Nucleus accumbens (tissue), 56 donors: ENCODE results near the gene GAB2.

Experiments used
- DNase-seq, 56 donors: peaks; one replicate each; lab custom pipeline; 2025; lab: John Stamatoyannopoulos, UW

GAB2 gene

DNA sequence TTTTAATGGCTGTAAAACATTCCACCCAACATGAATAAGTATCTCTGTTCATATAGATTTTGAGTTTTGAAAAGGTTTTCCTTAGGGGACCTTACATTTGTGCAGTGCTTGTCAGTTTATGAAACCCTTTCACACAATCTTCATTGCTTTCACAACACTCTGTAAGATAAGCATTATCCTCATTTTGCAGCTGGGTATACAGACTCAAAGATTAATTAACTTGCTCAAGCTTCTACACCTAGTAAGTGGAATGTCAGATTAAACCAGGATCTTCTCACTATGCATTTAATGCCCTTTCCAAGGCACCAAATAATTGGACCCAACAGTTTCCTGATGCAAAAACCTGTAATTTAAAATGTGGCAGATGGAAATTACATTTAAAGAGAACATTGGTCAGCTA lies 11.6 kb upstream of the GAB2 start:
- no peak for DNase-seq

- no peak for DNase-seq
Observed at GRCh38 chr11:78428773-78429172, 11.2 kb upstream of the GAB2 start.

GRCh38 chr11:78428266-78428636 lies 10.6 kb upstream of the GAB2 start:
- DNase-seq = no peak

GRCh38 chr11:78427615-78428265 lies 10.1 kb upstream of the GAB2 start:
- no peak for DNase-seq

DNA sequence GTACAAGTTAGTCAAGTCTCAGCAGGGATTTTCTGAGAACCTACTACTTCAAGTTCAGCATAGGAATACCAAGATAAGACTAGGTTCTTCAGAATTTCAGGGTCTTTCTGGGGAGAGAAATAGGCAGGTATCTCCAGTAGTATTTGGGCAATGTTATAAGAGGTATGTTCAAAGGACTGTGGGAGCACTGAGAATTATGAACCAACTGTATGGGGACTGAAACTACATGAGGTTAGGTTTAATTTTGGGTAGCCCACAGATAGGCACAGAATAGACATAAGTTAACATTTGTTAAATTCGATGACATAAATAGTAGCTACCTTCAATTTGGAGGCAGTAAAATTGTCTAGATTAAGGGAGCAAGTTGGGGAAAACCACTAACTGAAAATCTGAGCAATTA lies 9.2 kb upstream of the GAB2 start:
- DNase-seq = no peak

- DNase-seq = no peak
Observed at GRCh38 chr11:78425399-78426070, 7.9 kb upstream of the GAB2 start.

- no peak for DNase-seq
Observed at GRCh38 chr11:78424334-78425270, 7.0 kb upstream of the GAB2 start.

GRCh38 chr11:78423241-78423640 lies 5.6 kb upstream of the GAB2 start:
- no peak for DNase-seq

DNA sequence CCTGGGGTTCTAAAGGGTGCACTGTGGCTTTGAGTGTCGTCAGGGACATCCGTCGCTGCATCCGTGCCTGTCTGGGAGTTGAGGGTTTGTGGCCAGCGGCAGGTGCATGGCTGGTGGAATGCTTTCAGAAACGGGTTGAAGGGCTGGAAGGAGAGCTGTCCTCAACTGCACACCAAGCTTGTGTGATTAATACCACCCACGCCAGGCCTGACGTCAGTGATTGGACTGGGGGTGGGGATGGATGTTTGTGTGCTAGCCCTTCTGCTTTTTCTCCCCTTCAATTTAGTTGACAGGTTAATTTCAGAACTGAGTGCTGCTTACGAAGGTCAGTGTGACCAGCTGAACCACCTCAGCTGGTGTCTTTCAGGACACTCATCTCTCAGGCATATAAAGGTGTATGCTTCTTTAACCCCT lies 3.2 kb upstream of the GAB2 start:
- peak in 8 of 56 donors; percentile 3 to 36 (median 20) for DNase-seq

DNA sequence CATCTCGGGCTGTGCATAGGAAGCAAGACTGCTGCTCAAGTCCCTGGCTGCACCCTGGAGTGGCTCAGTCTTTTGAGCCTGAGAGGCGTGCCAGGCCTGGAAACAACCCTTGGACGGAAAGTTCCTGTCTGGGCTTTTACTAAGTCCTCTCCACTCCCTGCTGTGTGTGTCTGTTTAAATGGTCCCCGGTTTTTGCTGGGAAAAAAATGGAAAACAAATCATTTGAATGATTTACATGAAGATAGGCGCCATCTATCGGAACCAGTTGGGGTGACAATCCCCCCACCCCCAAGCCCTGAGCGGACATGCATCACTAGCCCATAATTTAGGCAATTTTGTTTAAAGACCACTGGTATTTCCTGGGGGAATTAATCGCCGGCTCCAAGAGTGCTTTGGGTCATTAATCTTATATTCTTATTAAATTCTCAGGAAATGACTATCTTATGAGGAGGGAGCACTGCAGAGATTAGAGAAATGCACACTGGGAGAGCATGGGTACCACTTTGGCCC lies 2.7 kb upstream of the GAB2 start:
- peak in 53 of 56 donors; percentile 3 to 87 (median 56) for DNase-seq

GRCh38 chr11:78419327-78419726 lies 1.7 kb upstream of the GAB2 start:
- DNase-seq = peak in 5 of 56 donors; percentile 3 to 43 (median 16)

DNA sequence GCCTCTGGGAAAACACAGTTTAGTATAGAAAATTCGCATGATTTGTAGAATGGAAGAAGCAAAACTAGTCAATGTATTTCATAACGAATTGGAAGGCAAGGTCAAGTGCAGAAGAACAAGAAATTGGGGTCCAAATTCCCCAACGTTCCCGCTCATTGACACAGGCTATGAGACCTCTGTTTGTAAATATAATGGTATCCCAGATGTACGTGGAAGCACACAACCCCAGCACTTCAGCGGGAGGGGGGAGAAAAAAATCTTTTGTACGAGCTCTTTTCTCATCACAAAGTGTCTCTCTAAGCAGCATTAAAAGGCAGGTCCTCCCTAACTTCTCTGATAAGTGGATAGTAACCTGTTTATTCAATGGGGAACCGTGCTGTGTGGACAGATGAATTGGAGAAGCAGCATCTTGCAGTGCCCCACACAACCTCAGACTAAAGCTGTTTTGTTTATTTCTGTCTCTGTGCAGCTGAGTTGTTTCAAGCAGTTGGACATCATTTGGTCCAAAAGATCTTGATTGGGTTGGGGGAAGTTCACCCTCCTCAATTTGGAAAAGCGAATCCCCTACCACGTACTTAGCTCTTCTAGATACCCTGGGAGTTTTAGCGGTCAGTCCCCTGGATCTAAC lies 1.1 kb upstream of the GAB2 start:
- DNase-seq = peak in 5 of 56 donors; percentile 20 to 42 (median 39)

- DNase-seq = peak in 53 of 56 donors; percentile 18 to 89 (median 69)
Observed at GRCh38 chr11:78417888-78418583, 416 bp upstream of the GAB2 start.

DNA sequence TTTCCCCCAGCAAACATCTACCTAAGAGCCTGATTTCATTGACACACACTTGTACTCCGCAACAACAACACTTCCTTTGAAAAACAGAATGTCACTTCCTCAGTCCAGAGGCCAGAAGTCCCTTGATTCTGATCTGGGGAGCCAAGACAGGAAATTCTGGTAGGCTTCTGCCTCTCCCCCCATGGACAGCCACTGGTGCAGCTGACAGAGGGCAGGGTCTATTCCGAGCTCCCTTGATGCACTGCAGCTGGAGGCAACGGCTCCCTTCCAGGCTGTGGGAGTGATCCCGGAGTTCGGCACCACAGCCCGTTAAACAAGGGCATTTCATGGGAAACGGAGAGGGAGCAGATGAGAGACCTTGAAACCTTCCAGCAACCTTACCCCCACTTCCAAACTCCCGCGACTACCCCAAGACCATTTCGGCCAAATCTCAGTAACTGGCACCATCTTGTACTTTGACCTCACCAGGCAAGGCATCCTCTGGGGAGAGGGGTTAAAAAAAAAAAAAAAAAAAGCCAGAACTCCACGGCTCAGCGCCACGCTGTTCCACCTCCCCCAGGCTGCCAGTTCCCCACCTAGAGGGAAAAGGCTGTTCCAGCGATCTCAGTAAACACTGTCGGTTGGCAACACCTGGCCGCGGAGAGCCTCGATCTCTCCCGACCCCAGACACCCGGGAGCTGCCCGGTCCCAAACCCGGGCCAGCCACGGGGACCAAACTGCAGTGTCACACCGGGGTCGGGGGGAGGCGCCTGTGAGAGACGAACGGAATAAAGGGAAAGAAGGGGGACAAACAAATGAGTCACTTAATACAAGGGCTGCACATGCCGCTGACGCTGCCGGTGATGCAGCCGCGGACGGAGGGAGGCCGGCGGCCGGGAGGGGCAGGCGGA lies 1.1 kb downstream of the GAB2 start:
- peak in 54 of 56 donors; percentile 17 to 90 (median 76) for DNase-seq

- no peak for DNase-seq
Observed at GRCh38 chr11:78415338-78415737, 2.3 kb downstream of the GAB2 start.

- no peak for DNase-seq
Observed at GRCh38 chr11:78414321-78415051, 3.1 kb downstream of the GAB2 start.

DNA sequence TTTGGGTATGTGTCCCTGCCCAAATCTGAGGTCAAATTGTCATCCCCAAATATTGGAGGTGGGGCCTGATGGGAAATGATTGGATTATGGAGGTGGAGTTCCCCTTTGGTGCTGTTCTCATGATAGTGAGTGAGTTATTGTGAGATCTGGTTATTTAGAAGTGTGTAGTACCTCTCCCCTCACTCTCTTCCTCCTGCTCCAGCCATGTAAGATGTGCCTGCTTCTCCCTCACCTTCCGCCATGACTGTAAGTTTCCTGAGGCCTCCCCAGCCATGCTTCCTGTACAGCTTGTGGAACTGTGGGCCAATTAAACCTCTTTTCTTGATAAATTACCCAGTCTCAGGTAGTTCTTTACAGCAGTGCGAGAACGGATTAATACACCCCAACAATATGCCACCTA lies 9.0 kb downstream of the GAB2 start:
- DNase-seq = no peak

GRCh38 chr11:78406568-78407196 lies 10.9 kb downstream of the GAB2 start:
- DNase-seq = no peak
